GM10847 (cell line): Measurements from ENCODE around the gene PIF1.

Experiments
- POLR2A ChIP-seq: IDR thresholded peaks from 2 replicates; pipeline ENCODE4 v1.6.1; 2011; ENCODE audit not compliant: insufficient read length; ENCODE audit errors: extremely low read depth

The PIF1 gene, protein sequence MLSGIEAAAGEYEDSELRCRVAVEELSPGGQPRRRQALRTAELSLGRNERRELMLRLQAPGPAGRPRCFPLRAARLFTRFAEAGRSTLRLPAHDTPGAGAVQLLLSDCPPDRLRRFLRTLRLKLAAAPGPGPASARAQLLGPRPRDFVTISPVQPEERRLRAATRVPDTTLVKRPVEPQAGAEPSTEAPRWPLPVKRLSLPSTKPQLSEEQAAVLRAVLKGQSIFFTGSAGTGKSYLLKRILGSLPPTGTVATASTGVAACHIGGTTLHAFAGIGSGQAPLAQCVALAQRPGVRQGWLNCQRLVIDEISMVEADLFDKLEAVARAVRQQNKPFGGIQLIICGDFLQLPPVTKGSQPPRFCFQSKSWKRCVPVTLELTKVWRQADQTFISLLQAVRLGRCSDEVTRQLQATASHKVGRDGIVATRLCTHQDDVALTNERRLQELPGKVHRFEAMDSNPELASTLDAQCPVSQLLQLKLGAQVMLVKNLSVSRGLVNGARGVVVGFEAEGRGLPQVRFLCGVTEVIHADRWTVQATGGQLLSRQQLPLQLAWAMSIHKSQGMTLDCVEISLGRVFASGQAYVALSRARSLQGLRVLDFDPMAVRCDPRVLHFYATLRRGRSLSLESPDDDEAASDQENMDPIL

DNA sequence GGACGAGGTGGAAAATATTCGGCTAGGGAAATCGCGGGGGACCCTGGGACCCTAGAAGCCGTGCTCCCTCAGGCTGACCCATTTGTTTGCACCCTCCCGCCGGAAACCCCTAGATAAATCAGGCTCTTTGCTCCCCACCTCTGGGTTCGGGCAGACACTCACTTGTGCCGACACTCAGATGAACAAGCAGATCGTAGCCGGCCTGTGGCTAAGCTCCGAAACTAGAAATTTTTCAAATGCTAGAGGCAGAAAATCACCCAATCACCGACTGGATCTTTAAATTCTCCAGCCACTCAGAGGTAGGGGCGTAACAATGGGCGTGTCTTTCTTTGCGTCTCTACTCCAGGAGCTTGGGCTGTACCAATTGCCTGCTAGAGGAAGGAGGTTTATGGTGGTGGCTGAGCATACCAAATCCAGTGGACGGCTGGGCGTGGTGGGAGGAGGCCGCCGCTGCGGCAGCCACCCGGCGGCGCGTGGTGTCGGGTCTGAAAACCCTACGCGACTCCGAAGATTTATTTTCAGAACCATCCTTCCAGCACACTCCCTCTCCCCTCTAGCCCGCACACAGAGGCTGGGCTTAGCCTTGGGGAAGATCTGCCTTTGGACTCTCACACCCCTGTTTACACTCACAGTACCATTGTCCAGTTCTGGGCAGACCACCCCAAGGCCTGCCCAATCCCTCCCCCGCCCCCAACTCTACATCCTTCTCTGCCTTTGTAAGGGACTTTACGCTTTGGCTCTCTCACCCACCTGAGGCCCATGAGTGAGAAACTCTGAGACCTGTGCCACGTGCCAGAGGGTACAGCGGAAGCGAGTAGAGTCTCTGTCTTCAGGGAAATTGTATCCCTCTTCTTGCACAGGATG lies at the start of gene PIF1:
Gene PIF1 (minus strand): TSS at position 217 of the 864 bp plus-strand sequence. CDS start 1,312 bp downstream, outside the sequence.
- TF ChIP-seq POLR2A: peak; percentile 63

- no peak for TF ChIP-seq POLR2A
These were observed 44.9 kb upstream of the PIF1 start for GRCh38 chr15:64870353-64870752.

- TF ChIP-seq POLR2A: no peak
These were observed 44.1 kb upstream of the PIF1 start for GRCh38 chr15:64869501-64869900.

- TF ChIP-seq POLR2A: no peak
These were observed 40.6 kb upstream of the PIF1 start for GRCh38 chr15:64865998-64866520.

GRCh38 chr15:64865126-64865997 lies 39.9 kb upstream of the PIF1 start:
- TF ChIP-seq POLR2A: no peak

- TF ChIP-seq POLR2A: no peak
These were observed 38.6 kb upstream of the PIF1 start for GRCh38 chr15:64864068-64864467.

DNA sequence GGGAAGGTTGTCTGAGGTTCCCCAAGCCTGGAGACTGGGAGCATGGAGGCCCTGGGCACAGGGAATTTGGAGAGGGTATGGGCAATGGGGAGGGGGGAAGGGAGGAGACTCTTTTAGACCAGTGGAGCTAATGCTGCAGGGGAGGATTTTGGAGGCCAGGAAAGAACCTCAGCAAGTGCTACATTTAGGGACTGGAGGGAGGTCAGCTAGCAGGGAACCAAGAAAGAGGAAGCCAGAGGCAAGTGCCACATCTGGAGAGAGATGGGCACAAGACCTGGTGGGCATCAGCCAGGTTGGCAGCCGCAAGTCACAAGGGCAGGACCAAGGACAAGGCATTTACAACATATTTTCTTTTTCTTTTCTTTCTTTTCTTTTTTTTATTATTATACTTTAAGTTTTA lies 37.0 kb upstream of the PIF1 start:
- no peak for TF ChIP-seq POLR2A

DNA sequence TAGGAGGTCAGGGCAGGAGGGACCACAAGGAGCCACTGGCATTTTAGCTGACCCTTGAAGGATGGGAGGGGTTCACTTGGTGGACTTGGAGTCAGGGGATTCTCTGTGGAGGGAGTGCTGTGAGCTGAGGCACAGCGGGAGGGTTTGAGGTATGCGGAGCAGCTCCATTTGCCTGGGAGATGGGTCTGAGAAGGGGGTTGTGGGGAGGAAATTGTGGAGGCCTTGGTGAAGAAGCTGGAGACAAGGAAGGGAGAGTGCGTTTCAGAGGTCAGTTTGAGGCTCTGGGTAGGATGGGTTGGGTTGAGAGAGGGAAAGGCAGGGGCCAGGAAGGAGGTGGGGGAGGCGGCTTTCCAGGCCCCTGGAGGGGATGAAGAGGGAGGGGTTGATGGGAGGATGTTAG lies 36.5 kb upstream of the PIF1 start:
- no peak for TF ChIP-seq POLR2A

DNA sequence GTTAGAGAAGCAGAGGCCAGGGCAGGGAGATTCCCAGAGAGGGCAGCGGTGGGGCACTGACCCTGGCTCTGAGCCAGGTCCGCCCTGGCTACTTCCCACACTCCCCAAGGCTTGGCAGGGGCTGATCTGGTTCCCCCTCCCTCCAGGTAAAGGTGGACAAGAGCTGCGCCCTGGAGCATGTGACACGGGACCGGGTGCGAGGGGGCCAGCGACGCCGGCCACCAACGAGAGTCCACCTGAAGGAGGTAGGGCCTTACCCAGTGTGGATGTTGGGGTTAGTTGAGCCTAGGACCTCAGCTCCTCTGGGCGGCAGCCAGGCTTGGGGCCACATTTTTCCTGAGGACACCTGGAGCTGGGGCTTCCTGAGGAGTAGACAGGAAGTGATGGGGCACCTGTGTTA lies 35.9 kb upstream of the PIF1 start:
- TF ChIP-seq POLR2A: no peak

GRCh38 chr15:64859226-64859625 lies 33.8 kb upstream of the PIF1 start:
- TF ChIP-seq POLR2A: no peak

GRCh38 chr15:64858021-64858575 lies 32.7 kb upstream of the PIF1 start:
- TF ChIP-seq POLR2A: no peak

DNA sequence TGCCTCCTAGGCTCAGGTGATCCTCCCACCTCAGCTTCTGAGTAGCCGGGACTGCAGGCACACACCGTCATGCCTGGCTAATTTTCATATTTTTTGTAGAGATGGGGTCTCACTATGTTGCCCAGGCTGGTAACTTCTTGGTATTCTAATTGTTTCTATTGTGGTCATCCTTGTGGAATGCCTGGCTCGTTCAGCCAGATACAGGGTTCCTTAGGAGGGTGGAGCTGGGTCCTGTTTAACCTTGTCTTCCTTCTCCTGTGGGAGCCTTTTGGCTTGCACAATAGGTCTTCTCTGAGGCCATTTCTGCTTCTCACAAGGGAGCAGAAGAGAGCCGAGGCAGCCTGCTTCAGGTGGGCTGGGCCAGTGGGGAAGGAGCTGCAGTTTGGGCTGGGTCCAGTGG lies 32.0 kb upstream of the PIF1 start:
- TF ChIP-seq POLR2A: no peak

DNA sequence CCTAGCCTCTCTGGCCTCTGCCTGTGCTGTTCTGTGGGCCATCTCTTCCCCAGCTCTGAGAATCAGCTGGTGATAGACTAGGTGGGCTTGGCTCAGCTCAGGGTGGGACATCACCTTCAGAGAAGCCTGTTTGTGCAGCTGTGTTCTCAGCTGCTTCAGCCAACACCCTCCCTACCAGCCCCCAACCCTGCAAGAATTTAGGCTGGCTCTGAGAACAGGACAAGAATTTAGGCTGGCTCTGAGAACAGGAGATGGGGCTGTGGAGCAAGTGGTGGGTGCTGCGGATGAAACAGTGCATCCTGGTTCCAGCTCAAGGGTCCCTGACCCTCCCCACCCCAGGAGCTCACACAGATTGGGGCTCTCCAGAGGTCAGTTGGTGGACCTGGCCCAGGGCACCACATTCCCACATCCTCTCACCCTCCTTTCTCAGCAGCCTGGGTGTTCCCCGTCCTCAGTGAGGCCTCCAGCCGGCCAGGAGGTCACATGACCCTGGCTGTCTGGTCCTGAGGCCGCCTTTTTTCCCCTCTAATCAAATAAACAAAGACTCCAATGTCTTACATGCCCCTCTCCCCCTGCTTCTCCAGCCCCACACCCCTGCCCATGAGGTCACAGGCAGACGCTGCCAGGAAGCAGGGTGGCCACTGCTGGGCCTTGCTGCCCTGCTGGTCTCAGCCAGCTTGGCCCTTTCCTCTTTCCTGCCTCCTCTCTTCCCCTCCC lies 31.1 kb upstream of the PIF1 start:
- TF ChIP-seq POLR2A: no peak
